Stimulated activated CD4-positive, alpha-beta T cell treated with anti-CD3 and anti-CD28 coated beads, Interleukin-1b, Interleukin-23, amount 100 ng/mL, for 24 hours (primary cell): ENCODE data around the gene PTBP3.
"Not testable (repeated sequence)": the region's sequence is repeated elsewhere in the genome, so short reads cannot be mapped to it uniquely, and the experiment has no call there.

Experiments used
- DNase-seq, 4 experiments: peaks; one replicate each; pipeline ENCODE4 v3.0.0-alpha.2; 2020; ENCODE audit warnings: low read depth in 4 of 4, low spot score in 1 of 4

The PTBP3 gene

DNA sequence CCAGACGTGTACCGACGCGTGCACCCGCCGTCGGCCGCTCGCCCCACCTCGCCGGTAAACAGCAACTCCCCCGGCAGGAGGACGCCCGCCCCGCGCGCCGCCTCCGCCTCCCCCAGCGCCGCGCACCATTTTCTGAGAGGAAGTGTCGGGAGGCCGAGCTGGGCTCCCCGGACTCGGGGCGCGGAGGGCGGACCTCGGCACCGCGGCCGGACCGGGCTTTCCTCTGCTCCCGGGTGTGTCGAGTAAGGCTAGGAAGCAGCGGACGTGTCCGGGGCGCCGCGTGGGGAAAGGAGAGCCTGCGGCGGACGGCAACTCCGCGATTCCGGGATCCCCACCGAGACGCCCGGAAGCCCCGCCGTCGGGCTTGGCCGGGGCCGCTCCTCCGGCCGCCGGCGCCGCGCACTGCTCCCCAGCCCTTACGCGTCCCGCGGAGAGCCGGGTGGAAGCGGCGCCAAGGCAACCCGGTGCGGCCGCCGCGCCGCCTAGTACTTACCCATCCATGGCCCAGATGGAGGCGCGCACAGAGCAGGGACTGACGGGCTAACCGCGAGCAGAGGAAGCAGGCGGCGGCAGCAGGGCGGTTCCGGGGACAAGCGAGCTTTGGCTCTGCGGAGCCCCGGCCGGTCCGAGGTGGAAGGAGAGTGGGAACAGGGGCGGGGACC is at the start of gene PTBP3:
PTBP3 (minus strand) TSS at position 643 of the 662 bp plus-strand sequence. CDS start 35,754 bp downstream, outside the sequence.
- DNase-seq = peak; percentile 37 to 72 (median 54)

- DNase-seq = no peak
Measured at GRCh38 chr9:112382501-112383364, 49.3 kb upstream of the PTBP3 start.

DNA sequence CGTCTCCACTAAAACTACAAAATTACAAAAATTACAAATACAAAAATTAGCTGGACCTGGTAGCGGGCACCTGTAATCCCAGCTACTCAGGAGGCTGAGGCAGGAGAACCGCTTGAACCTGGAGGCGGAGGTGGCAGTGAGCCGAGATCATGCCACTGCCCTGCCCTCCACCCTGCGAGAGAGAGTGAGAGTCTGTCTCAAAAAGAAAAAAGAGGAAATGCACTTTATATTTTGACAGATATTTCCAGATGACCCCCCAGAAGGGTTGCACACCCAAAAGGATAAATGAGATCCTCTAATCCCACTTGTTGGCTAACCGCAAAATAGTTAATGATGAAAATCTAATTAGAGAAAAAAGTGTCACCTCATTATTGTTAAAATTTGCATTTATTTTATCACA is 48.6 kb upstream of the PTBP3 start:
- DNase-seq = no peak

- no peak for DNase-seq
Measured at GRCh38 chr9:112380825-112381221, 47.4 kb upstream of the PTBP3 start.

- DNase-seq = peak in 2 of 4 experiments; percentile 4 to 25
Measured at GRCh38 chr9:112380102-112380824, 46.8 kb upstream of the PTBP3 start, which contains the start of gene HSDL2. TSS of gene HSDL2 (plus strand) at chr9:112380108. CDS start at chr9:112380164, 56 bp downstream.

- DNase-seq = peak; percentile 94 to 98 (median 98)
Measured at GRCh38 chr9:112379177-112380101, 46.0 kb upstream of the PTBP3 start.

DNA sequence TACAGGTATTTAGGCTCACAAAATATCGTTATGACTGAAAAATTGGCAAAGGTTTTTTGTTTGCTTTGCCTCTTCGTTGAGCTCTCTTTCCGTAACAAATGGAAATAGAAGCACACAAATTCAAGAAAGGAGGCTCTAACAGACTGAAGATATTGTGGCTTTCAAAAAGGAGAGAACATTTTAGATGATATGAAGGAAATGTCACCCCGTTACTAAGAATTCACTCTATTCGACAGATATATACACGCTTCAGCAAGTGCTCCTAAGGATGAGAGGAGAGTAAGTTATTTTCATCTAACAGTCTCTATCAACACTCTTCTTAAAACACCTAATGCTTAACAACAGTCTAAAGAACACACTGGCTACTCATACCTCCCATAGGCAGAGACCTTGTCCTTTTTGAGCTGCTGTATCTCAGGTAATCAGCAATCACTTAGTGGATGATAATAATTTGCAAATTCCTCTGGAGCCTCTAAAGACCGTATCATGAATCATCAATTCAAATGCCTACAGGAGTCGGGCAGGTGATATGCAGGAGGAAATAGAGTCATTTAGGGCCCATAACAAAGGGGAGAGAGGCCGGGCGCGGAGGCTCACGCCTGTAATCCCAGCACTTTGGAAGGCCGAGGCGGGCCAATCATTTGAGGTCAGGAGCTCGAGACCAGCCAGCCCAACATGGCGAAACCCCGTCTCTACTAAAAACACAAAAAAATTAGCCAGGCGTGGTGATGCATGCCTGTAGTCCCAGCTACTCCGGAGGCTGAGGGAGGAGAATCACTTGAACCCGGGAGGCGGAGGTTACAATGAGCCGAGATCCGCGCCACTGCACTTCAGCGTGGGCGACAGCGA is 45.1 kb upstream of the PTBP3 start:
- DNase-seq = peak in 2 of 4 experiments; percentile 2 to 21

DNA sequence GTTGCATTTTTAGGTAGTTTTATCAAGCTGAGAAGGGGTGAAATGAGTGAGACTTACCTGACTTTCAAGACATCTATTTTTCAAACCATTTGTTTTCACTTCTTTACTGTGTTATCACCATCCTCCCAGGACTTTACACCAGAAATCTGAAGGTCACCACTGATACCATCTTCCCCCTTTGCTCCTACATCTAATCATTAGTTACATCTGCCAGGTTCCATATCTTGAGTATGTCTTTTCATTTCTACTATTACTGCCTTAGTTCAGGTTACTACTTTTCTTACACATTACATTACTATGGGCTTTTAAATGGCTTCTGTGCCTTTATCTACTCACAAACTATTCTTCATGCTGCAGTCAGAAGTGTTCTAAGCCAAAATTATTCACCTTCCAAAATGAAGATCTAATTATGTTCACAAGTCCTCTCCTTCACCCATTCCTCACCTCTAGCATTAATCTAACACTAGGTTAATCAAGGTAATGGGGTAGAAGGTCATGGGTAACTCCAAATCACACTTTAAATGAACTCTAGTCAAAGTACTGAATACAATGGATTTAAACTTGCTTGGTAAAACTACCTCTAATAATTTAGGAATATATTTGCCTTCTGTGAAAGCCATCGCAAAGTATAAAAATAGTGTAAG is 44.4 kb upstream of the PTBP3 start:
- no peak for DNase-seq

DNA sequence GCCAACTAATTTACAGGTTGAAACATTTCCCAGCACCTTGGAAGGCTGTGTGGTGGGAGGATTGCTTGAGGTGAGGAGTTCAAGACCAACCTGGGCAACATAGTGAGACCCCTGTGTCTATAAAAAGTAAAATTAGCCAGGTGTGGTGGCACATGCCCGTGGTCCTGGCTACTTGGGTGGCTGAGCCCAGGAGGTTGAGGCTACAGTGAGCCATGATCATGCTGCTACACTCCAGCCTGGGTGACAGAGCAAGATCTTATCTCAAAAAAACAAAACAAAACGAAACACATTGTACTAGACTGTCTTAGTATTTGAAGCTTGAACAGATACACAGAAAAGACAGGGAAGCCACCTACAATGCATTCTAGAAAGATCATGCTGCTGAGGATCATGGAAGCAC is 43.7 kb upstream of the PTBP3 start:
- no peak for DNase-seq

GRCh38 chr9:112375361-112375760 is 41.9 kb upstream of the PTBP3 start:
- no peak for DNase-seq

DNA sequence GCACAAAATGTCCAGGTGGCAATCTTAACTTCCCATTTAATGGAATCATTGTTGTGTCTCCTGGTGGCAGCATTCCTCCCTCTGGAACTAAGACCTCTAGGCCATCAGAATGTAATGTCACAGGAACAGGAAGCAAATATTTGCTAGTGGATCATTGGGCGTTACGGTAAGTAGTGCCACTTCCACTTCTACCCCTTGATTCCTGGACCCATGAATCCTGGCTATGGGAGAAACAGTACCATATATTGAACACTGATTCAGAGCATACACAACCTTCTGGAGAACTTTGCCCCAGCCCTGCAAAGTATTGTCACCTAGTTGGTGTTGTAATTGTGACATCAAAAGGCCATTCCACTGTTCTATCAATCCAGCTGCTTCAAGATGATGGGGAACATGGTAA is 40.8 kb upstream of the PTBP3 start:
- not testable (repeated sequence) for DNase-seq

GRCh38 chr9:112373666-112374065 is 40.2 kb upstream of the PTBP3 start:
- DNase-seq = not testable (repeated sequence)

DNA sequence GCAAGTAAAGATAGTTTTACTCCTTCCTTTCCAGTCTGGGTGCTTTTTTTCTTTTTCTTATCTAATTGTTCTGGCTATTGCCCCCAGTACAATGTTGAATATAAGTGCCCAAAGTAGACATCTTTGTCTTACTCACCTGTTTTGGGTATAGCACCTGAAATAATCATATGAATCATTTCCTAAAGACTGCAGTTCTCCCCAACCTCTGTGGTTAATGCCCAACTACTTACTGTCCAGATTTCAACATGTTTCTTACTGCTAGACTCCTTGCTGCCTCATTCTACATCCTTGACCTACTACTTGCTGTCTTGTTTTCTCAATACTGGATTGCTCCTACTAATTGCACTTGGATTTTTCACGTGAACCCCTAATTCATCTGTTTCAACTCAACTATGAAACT is 37.6 kb upstream of the PTBP3 start:
- no peak for DNase-seq

- no peak for DNase-seq
Measured at GRCh38 chr9:112369817-112370216, 36.4 kb upstream of the PTBP3 start.

- DNase-seq = no peak
Measured at GRCh38 chr9:112367465-112367864, 34.0 kb upstream of the PTBP3 start.

DNA sequence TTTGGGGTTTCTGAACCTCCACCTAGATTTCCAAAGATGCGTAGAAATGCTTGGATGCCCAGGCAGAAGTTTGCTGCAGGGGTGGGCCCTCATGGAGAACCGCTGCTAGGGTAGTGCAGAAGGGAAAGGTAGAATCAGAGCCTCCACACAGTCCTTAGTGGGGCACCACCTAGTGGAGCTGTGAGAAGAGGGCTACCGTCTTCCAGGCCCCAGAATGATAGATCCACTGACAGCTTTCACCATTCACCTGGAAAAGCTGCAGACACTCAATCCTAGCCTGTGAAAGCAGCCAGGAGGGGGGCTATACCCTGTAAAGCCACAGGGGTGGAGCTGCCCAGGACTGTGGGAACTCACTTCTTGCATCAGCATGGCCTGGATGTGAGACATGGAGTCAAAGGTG is 33.2 kb upstream of the PTBP3 start:
- DNase-seq = no peak

DNA sequence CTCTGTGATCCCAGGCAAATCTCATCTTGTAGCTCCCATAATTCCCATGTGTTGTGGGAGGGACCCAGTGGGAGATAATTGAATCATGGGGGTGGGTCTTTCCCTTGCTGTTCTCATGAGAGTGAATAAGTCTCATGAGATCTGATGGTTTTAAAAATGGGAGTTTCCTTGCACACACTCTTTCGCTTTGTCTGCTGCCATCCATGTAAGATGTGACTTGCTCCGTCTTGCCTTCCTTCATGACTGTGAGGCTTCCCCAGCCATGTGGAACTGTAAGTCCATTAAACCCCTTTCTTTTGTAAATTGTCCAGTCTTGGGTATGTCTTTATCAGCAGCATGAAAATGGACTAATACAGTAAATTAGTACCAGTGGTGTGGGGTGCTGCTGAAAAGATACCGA is 31.8 kb upstream of the PTBP3 start:
- DNase-seq = not testable (repeated sequence)

GRCh38 chr9:112364761-112365160 is 31.3 kb upstream of the PTBP3 start:
- DNase-seq = no peak

DNA sequence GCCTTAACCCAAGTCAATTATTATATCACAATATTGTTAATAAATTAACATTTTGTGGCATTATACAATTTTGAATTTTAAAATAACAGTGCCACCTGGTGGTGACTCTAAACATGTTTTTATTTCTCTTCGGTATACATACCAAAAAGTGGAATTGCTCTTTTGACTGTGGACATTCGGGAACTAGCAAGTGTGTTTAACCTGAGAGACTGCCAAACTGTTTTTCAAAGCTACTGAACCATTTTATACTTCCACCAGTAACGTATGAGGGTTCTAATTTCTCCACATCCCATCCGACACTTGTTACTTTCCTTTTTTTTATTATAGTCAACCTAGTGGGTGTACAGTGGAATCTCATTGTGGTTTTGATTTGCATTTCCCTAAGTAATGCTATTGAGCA is 28.2 kb upstream of the PTBP3 start:
- DNase-seq = no peak
